ENCODE measurements around the gene RPL39L.

Gene RPL39L

GRCh38 chr3:187086831-187087230, 52.5 kb downstream of the RPL39L start:
- H4K20me1 ChIP-seq (ENCODE audit: insufficient read depth, low read length): no peaks in the 10 kb centered on the region
- DNase-seq: no peak
- H3K9me3 ChIP-seq (replicated peaks; ENCODE audit: insufficient read depth, low read length): no peaks in the 10 kb centered on the region
- peaks cover 15% of the 10 kb centered on the region for H3F3A ChIP-seq (ENCODE audit: insufficient read depth, low read length)
- peaks cover 22% of the 10 kb centered on the region for H3K4me1 ChIP-seq (ENCODE audit: low read length)
- no peak for TF ChIP-seq EZH2 (optimal IDR thresholded peaks at IDR 0.05; ENCODE audit: low read depth, low read length)
- TF ChIP-seq EZH2phosphoT487 (IDR thresholded peaks at IDR 0.05; ENCODE audit: low read length): no peak
- no peak for TF ChIP-seq CTCF (IDR thresholded peaks at IDR 0.05; ENCODE audit: low read length)
- no peaks in the 10 kb centered on the region for H3K79me2 ChIP-seq (ENCODE audit: low read length)
- H3K4me3 ChIP-seq (ENCODE audit: low read length): no peak overlapping the region
- no peak overlapping the region for H3K4me2 ChIP-seq (ENCODE audit: low read depth, low read length)
- no peak overlapping the region for H3K9ac ChIP-seq (ENCODE audit: low read length)
- H3K9me2 ChIP-seq (replicated peaks; ENCODE audit: insufficient read depth, low read length): no peaks in the 10 kb centered on the region
- no peak overlapping the region for H3K27ac ChIP-seq (ENCODE audit: low read length)
- no peaks in the 10 kb centered on the region for H3K36me3 ChIP-seq (replicated peaks; ENCODE audit: insufficient read depth, low read length)
- no peak overlapping the region for H2AFZ ChIP-seq (ENCODE audit: low read length)
- H3K27me3 ChIP-seq (replicated peaks; ENCODE audit: insufficient read depth, low read length): no peaks in the 10 kb centered on the region

- DNase-seq: no peak
- Histone ChIP-seq H3K9me3 (replicated peaks; ENCODE audit: insufficient read depth, low read length) (no peaks in the 10 kb centered on the region), H3K79me2 (ENCODE audit: low read length) (no peaks in the 10 kb centered on the region), H4K20me1 (ENCODE audit: insufficient read depth, low read length) (no peaks in the 10 kb centered on the region), H3K4me3 (ENCODE audit: low read length) (no peak overlapping the region), H3K27me3 (replicated peaks; ENCODE audit: insufficient read depth, low read length) (no peaks in the 10 kb centered on the region), H3K4me1 (ENCODE audit: low read length) (peaks cover 22% of the 10 kb centered on the region), H3K4me2 (ENCODE audit: low read depth, low read length) (no peak overlapping the region), H3K9ac (ENCODE audit: low read length) (no peak overlapping the region), H3K27ac (ENCODE audit: low read length) (no peak overlapping the region), H3F3A (ENCODE audit: insufficient read depth, low read length) (peaks cover 15% of the 10 kb centered on the region), H3K36me3 (replicated peaks; ENCODE audit: insufficient read depth, low read length) (no peaks in the 10 kb centered on the region), H3K9me2 (replicated peaks; ENCODE audit: insufficient read depth, low read length) (no peaks in the 10 kb centered on the region), H2AFZ (ENCODE audit: low read length) (no peak overlapping the region)
- TF ChIP-seq EZH2 (optimal IDR thresholded peaks at IDR 0.05; ENCODE audit: low read depth, low read length): no peak
- TF ChIP-seq CTCF (IDR thresholded peaks at IDR 0.05; ENCODE audit: low read length): no peak
- no peak for TF ChIP-seq EZH2phosphoT487 (IDR thresholded peaks at IDR 0.05; ENCODE audit: low read length)
Observed at GRCh38 chr3:187085933-187086332, 53.4 kb downstream of the RPL39L start.

- Histone ChIP-seq H3K27ac (ENCODE audit: low read length) (no peak overlapping the region), H3K27me3 (replicated peaks; ENCODE audit: insufficient read depth, low read length) (no peaks in the 10 kb centered on the region), H3K4me1 (ENCODE audit: low read length) (peaks cover 19% of the 10 kb centered on the region), H3K4me3 (ENCODE audit: low read length) (no peak overlapping the region), H4K20me1 (ENCODE audit: insufficient read depth, low read length) (no peaks in the 10 kb centered on the region), H3K9ac (ENCODE audit: low read length) (no peak overlapping the region), H3K9me3 (replicated peaks; ENCODE audit: insufficient read depth, low read length) (no peaks in the 10 kb centered on the region), H3K9me2 (replicated peaks; ENCODE audit: insufficient read depth, low read length) (no peaks in the 10 kb centered on the region), H3F3A (ENCODE audit: insufficient read depth, low read length) (peaks cover 15% of the 10 kb centered on the region), H3K36me3 (replicated peaks; ENCODE audit: insufficient read depth, low read length) (no peaks in the 10 kb centered on the region), H3K4me2 (ENCODE audit: low read depth, low read length) (no peak overlapping the region), H2AFZ (ENCODE audit: low read length) (no peak overlapping the region), H3K79me2 (ENCODE audit: low read length) (no peaks in the 10 kb centered on the region)
- TF ChIP-seq CTCF (IDR thresholded peaks at IDR 0.05; ENCODE audit: low read length) (no peak), EZH2 (optimal IDR thresholded peaks at IDR 0.05; ENCODE audit: low read depth, low read length) (no peak), EZH2phosphoT487 (IDR thresholded peaks at IDR 0.05; ENCODE audit: low read length) (no peak)
- no peak for DNase-seq
Observed at GRCh38 chr3:187085021-187085666, 54.2 kb downstream of the RPL39L start.

Measured in MM.1S (cell line).